Testis (tissue), 2 donors: ENCODE results near the gene CRYM.

Experiments used
- POLR2A ChIP-seq: fragments of 450-650 bp; IDR thresholded peaks from one replicate; pipeline ENCODE4 v1.6.1; 2017; ENCODE audit warnings: antibody characterized with exemption, mild to moderate bottlenecking, moderate library complexity
- TF ChIP-seq, protein P1 (sequence below), 3 experiments: fragments of 450-650 bp in 2 of 3; fragments of 200-600 bp in 1 of 3; sonication (generic) in 1 of 3; IDR thresholded peaks; one replicate each; pipeline ENCODE4 v1.5.1; 2016 to 2019; ENCODE audit warnings: antibody characterized with exemption in 3 of 3, mild to moderate bottlenecking in 2 of 3, moderate library complexity in 1 of 3

- TF ChIP-seq, protein P1, sequence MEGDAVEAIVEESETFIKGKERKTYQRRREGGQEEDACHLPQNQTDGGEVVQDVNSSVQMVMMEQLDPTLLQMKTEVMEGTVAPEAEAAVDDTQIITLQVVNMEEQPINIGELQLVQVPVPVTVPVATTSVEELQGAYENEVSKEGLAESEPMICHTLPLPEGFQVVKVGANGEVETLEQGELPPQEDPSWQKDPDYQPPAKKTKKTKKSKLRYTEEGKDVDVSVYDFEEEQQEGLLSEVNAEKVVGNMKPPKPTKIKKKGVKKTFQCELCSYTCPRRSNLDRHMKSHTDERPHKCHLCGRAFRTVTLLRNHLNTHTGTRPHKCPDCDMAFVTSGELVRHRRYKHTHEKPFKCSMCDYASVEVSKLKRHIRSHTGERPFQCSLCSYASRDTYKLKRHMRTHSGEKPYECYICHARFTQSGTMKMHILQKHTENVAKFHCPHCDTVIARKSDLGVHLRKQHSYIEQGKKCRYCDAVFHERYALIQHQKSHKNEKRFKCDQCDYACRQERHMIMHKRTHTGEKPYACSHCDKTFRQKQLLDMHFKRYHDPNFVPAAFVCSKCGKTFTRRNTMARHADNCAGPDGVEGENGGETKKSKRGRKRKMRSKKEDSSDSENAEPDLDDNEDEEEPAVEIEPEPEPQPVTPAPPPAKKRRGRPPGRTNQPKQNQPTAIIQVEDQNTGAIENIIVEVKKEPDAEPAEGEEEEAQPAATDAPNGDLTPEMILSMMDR (IDR thresholded peaks at IDR 0.05) = no peak
- no peak for TF ChIP-seq POLR2A
Measured at GRCh38 chr16:21267298-21267697, 10.8 kb downstream of the CRYM start.
